ENCODE measurements around the gene SYNDIG1. TPM values are rescaled to one million over a fixed set of nuclear protein-coding genes. Genes with fewer than 3 reads are reported as not detected.

The SYNDIG1 gene
- total and polyA plus RNA-seq, 5 donors from 2014 or later, result not detected

DNA sequence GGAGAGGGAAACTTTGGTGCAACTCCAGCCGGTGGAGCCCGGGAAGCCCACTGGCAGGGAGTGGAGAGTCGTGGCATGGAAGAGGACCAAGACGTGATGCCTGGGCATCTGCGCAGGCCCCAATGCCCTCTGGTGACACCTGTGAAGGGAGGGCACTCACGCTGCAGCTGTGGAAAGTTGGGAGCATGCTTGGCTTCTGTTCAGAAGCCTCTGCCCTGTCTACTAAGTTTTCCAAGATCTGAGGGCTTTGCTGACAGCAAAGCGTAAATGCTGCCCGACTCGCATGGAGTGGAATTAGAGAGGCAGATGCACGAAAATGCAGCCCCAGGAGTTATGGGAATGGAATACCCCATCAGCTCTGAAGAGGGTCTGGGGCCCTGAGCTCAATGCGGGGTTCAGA, 75.7 kb downstream of the SYNDIG1 start:
- Mint-ChIP-seq H3K27me3 (peaks cover 8% of the 10 kb centered on the region), H3K36me3 (no peaks in the 10 kb centered on the region), H3K9me3 (peaks cover 0 to 3% (median 0%) of the 10 kb centered on the region in 7 donors), H3K4me3 (no peak overlapping the region), H3K27ac (no peak overlapping the region), H3K4me1 (no peaks in the 10 kb centered on the region)
- Histone ChIP-seq H3K9me3 (ENCODE audit: control insufficient read depth in 2 of 2, low read length in 2 of 2) (no peaks in the 10 kb centered on the region), H3K36me3 (ENCODE audit: control insufficient read depth, insufficient read depth, low read length) (no peaks in the 10 kb centered on the region), H3K4me1 (ENCODE audit: control insufficient read depth, insufficient read depth, low read length, poor library complexity, severe bottlenecking) (no peaks in the 10 kb centered on the region), H3K4me3 (ENCODE audit: low read depth, low read length) (no peak overlapping the region), H3K27ac (ENCODE audit: insufficient read depth, low read length, poor library complexity, severe bottlenecking) (no peak overlapping the region), H3K27me3 (ENCODE audit: control insufficient read depth, insufficient read depth, low read length) (no peaks in the 10 kb centered on the region)
- no peak for DNase-seq
- no peak for ATAC-seq (ENCODE audit: low read depth in 2 of 2)

DNA sequence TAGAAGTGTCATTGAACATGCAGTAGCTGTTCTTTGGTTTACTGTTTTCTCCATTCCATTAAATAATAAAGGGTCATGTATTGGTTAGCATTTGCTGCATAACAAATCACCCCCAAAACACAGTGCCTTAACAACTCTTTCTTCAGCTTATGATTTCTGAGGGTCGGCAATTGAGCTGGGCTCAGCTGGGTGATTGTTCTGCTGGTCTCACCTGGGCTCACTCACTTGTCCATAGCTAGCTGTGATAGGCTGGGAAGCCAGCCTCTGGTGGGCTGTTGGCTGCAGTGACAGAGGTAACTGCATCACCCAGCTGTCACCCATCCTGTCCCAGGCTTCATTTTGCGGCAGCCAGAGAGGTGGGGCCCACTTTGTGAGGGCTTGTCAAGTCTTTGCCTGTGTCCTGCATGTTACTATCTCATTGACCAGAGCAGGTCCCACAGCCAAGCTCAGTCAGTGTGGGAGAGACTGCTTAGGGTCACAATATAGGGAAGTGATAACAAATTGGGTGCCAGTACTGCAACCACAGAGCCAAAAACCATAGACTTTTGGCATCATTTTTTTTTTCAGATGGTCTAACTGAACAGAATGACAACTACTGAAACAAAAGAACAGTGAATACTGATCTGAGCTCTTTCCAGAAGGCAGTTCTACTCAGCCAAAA, 76.9 kb downstream of the SYNDIG1 start:
- H3K4me1 Mint-ChIP-seq, result no peaks in the 10 kb centered on the region
- H3K27me3 Mint-ChIP-seq, result peaks cover 8% of the 10 kb centered on the region
- DNase-seq (no peak), ATAC-seq (ENCODE audit: low read depth in 2 of 2) (no peak)
- no peaks in the 10 kb centered on the region for H3K9me3 ChIP-seq (ENCODE audit: control insufficient read depth in 2 of 2, low read length in 2 of 2)
- H3K36me3 Mint-ChIP-seq, result no peaks in the 10 kb centered on the region
- H3K4me3 ChIP-seq (ENCODE audit: low read depth, low read length), result no peak overlapping the region
- H3K27ac Mint-ChIP-seq, result no peak overlapping the region
- H3K27ac ChIP-seq (ENCODE audit: insufficient read depth, low read length, poor library complexity, severe bottlenecking), result no peak overlapping the region
- no peak overlapping the region for H3K4me3 Mint-ChIP-seq
- H3K36me3 ChIP-seq (ENCODE audit: control insufficient read depth, insufficient read depth, low read length), result no peaks in the 10 kb centered on the region
- H3K9me3 Mint-ChIP-seq, result peaks cover 0 to 3% (median 0%) of the 10 kb centered on the region in 7 donors
- no peaks in the 10 kb centered on the region for H3K27me3 ChIP-seq (ENCODE audit: control insufficient read depth, insufficient read depth, low read length)
- H3K4me1 ChIP-seq (ENCODE audit: control insufficient read depth, insufficient read depth, low read length, poor library complexity, severe bottlenecking), result no peaks in the 10 kb centered on the region

DNA sequence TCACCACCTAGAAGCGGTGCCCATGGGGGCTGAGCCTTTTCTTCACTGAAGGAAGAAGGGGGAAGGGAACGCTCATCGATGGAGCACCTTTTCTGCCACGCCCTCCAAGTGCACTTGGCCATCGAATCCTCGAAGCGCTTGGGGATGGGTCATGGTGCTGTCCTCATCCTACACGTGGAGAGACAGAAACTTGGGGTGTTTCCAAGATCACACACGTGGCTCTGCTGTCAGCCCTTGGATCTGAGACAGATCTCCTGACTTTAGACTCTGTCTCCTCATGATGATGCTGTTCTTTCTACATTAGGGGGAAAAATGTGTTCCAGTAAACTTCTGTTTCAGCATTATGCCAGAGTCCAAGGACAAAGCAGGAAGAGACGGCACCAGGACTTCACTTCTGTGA, 78.5 kb downstream of the SYNDIG1 start:
- H3K36me3 ChIP-seq (ENCODE audit: control insufficient read depth, insufficient read depth, low read length), result no peaks in the 10 kb centered on the region
- H3K9me3 ChIP-seq (ENCODE audit: control insufficient read depth in 2 of 2, low read length in 2 of 2), result no peaks in the 10 kb centered on the region
- Mint-ChIP-seq H3K4me1 (no peaks in the 10 kb centered on the region), H3K27ac (no peak overlapping the region), H3K4me3 (no peak overlapping the region), H3K9me3 (peaks cover 0 to 3% (median 0%) of the 10 kb centered on the region in 7 donors), H3K27me3 (peaks cover 8% of the 10 kb centered on the region), H3K36me3 (no peaks in the 10 kb centered on the region)
- H3K4me3 ChIP-seq (ENCODE audit: low read depth, low read length), result no peak overlapping the region
- ATAC-seq (ENCODE audit: low read depth in 2 of 2) (no peak), DNase-seq (no peak)
- no peaks in the 10 kb centered on the region for H3K27me3 ChIP-seq (ENCODE audit: control insufficient read depth, insufficient read depth, low read length)
- no peak overlapping the region for H3K27ac ChIP-seq (ENCODE audit: insufficient read depth, low read length, poor library complexity, severe bottlenecking)
- no peaks in the 10 kb centered on the region for H3K4me1 ChIP-seq (ENCODE audit: control insufficient read depth, insufficient read depth, low read length, poor library complexity, severe bottlenecking)

DNA sequence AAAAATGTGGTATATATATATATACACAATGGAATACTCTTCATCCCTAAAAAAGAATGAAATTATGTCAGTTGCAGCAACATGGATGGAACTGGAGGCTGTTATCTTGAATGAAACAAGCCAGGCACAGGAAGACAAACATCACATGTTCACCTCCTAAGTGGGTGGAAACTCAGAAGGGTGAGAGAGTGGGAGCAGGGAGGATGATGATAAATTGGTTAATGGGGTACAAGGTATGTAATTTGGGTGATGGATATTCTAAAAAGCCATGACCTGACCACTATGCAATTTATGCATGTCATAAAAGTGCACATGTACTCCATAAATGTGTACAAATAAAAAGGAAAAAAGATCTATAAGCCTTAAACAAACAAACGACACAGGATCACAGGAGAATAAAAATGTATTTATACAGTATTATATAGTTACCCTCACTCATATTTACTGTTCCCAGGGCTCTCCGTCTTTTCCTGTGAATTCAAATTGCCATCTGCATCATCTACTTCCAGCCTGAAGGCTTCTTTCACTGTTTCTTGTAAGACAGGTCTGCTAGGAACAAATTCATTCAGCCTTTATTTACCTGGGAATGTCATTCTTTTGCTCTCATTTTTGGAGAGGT, 89.8 kb downstream of the SYNDIG1 start:
- Histone ChIP-seq H3K27ac (ENCODE audit: insufficient read depth, low read length, poor library complexity, severe bottlenecking) (no peak overlapping the region), H3K4me3 (ENCODE audit: low read depth, low read length) (no peak overlapping the region), H3K4me1 (ENCODE audit: control insufficient read depth, insufficient read depth, low read length, poor library complexity, severe bottlenecking) (no peaks in the 10 kb centered on the region), H3K27me3 (ENCODE audit: control insufficient read depth, insufficient read depth, low read length) (no peaks in the 10 kb centered on the region), H3K9me3 (ENCODE audit: control insufficient read depth in 2 of 2, low read length in 2 of 2) (peaks cover 3 to 10% of the 10 kb centered on the region in 2 experiments), H3K36me3 (ENCODE audit: control insufficient read depth, insufficient read depth, low read length) (no peaks in the 10 kb centered on the region)
- Mint-ChIP-seq H3K9me3 (peaks cover 0 to 12% (median 2%) of the 10 kb centered on the region in 7 donors), H3K36me3 (no peaks in the 10 kb centered on the region), H3K4me1 (no peaks in the 10 kb centered on the region), H3K4me3 (no peak overlapping the region), H3K27me3 (peaks cover 7% of the 10 kb centered on the region), H3K27ac (no peak overlapping the region)
- DNase-seq, result no peak
- ATAC-seq (ENCODE audit: low read depth in 2 of 2), result no peak

DNA sequence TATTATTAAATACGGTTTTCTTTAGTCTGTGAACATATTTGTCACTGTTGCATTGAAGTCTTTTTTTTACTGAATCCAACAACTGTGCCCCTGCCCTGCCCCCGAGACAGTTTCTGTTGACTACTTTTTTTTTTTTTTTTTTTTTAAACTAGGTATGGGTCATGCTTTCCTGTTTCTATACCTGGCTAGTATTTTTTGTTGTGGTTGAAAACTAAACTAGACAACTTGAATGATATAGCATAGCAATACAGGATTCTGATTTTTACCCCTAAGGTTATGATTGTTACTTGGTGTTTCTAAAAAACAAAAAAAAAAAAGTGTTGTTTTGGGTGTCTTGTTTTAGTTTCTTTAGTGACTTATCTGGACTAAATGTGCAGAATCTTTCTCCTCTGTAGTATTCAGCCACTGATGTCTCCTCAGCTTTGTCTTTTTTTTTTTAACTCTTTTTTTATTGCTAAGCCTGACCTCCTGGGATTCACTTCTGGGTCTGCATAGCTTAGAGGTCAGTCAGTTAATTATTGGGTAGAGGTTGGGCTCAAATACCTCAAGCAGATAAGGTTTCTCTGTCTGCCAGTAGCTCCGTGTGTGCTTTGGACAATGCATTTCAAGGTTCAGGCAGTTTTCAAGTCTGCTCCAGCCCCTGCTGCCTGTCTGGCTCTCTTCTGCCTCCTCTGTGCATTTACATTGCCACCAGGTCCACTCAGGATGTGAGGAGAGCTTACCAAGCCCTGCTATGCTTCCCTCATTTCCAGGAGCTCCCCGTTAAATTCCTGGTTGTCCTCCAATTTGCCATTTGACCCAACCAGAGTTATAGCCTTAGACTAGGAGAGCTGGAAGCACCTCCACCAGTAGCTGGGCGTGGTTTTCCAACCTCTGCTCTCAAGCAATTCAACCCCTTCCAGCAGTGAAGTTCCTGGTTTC, 91.4 kb downstream of the SYNDIG1 start:
- Histone ChIP-seq H3K36me3 (ENCODE audit: control insufficient read depth, insufficient read depth, low read length) (no peaks in the 10 kb centered on the region), H3K9me3 (ENCODE audit: control insufficient read depth in 2 of 2, low read length in 2 of 2) (peaks cover 3 to 10% of the 10 kb centered on the region in 2 experiments), H3K4me3 (ENCODE audit: low read depth, low read length) (no peak overlapping the region), H3K27me3 (ENCODE audit: control insufficient read depth, insufficient read depth, low read length) (no peaks in the 10 kb centered on the region), H3K4me1 (ENCODE audit: control insufficient read depth, insufficient read depth, low read length, poor library complexity, severe bottlenecking) (no peaks in the 10 kb centered on the region), H3K27ac (ENCODE audit: insufficient read depth, low read length, poor library complexity, severe bottlenecking) (no peak overlapping the region)
- ATAC-seq (ENCODE audit: low read depth in 2 of 2) (no peak), DNase-seq (no peak)
- no peaks in the 10 kb centered on the region for H3K36me3 Mint-ChIP-seq
- no peak overlapping the region for H3K4me3 Mint-ChIP-seq
- H3K4me1 Mint-ChIP-seq, result no peaks in the 10 kb centered on the region
- peaks cover 8% of the 10 kb centered on the region for H3K27me3 Mint-ChIP-seq
- no peak overlapping the region for H3K27ac Mint-ChIP-seq
- H3K9me3 Mint-ChIP-seq, result peaks cover 0 to 11% (median 2%) of the 10 kb centered on the region in 7 donors

DNA sequence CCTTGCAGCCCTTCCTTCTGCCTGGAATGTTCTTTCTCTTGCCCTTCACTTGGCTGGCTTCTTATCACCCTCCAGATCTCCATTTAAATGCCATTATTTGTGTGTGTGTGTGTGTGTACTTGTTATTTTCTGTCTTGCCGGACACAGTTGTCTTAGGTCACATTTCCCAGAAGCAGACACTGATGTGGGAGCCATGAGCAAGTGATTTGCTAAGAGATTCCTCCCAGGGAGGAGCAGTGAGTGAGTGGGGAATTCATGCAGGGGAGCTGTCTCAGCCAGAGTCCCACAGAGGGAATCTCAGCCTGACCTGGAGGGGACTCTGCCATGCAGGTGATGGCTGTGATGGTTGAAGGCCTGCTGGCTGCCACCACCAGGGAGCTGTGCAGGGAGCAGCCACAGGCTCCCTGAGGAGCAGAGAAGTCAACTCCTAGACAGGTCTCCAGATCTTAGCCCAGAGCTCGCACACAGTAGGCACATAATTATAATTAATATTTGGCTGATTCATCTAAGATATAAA, 96.5 kb downstream of the SYNDIG1 start:
- H3K4me1 Mint-ChIP-seq, result no peaks in the 10 kb centered on the region
- peaks cover 4% of the 10 kb centered on the region for H3K27me3 Mint-ChIP-seq
- H3K36me3 ChIP-seq (ENCODE audit: control insufficient read depth, insufficient read depth, low read length), result no peaks in the 10 kb centered on the region
- no peak overlapping the region for H3K4me3 ChIP-seq (ENCODE audit: low read depth, low read length)
- H3K27me3 ChIP-seq (ENCODE audit: control insufficient read depth, insufficient read depth, low read length), result no peaks in the 10 kb centered on the region
- DNase-seq, result no peak
- H3K36me3 Mint-ChIP-seq, result no peaks in the 10 kb centered on the region
- H3K27ac Mint-ChIP-seq, result no peak overlapping the region
- H3K27ac ChIP-seq (ENCODE audit: insufficient read depth, low read length, poor library complexity, severe bottlenecking), result no peak overlapping the region
- H3K9me3 ChIP-seq (ENCODE audit: control insufficient read depth in 2 of 2, low read length in 2 of 2), result peaks cover 3 to 10% of the 10 kb centered on the region in 2 experiments
- peaks cover 0 to 8% (median 2%) of the 10 kb centered on the region in 7 donors for H3K9me3 Mint-ChIP-seq
- H3K4me1 ChIP-seq (ENCODE audit: control insufficient read depth, insufficient read depth, low read length, poor library complexity, severe bottlenecking), result no peaks in the 10 kb centered on the region
- no peak overlapping the region for H3K4me3 Mint-ChIP-seq
- no peak for ATAC-seq (ENCODE audit: low read depth in 2 of 2)

DNA sequence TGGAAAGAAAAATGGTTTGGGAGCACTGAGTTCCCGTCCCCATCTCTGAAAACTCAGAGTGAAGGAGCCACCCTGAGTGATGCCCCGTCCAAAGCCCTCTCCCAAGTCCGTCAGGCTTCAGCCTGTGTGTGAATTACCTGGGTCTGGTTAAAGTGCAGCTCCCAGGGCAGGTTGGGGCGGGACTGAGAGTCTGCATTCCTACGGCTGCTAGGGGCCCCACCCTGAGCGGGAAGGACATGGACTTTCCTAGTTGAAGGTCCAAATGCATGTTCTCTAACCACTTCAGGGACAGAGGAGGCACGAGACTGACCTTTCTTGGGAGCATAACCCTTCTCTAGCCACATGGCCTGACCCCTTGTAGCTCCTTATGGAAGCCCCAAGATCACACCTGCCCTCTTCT, 97.2 kb downstream of the SYNDIG1 start:
- Histone ChIP-seq H3K4me1 (ENCODE audit: control insufficient read depth, insufficient read depth, low read length, poor library complexity, severe bottlenecking) (no peaks in the 10 kb centered on the region), H3K27me3 (ENCODE audit: control insufficient read depth, insufficient read depth, low read length) (no peaks in the 10 kb centered on the region), H3K36me3 (ENCODE audit: control insufficient read depth, insufficient read depth, low read length) (no peaks in the 10 kb centered on the region), H3K4me3 (ENCODE audit: low read depth, low read length) (no peak overlapping the region), H3K9me3 (ENCODE audit: control insufficient read depth in 2 of 2, low read length in 2 of 2) (peaks cover 3 to 10% of the 10 kb centered on the region in 2 experiments), H3K27ac (ENCODE audit: insufficient read depth, low read length, poor library complexity, severe bottlenecking) (no peak overlapping the region)
- Mint-ChIP-seq H3K9me3 (peaks cover 0 to 8% (median 2%) of the 10 kb centered on the region in 7 donors), H3K4me3 (no peak overlapping the region), H3K4me1 (no peaks in the 10 kb centered on the region), H3K27me3 (peaks cover 4% of the 10 kb centered on the region), H3K27ac (no peak overlapping the region), H3K36me3 (no peaks in the 10 kb centered on the region)
- DNase-seq (no peak), ATAC-seq (ENCODE audit: low read depth in 2 of 2) (no peak)

Data from CD4-positive, CD25-positive, alpha-beta regulatory T cell (primary cell).